Stimulated activated CD8-positive, alpha-beta memory T cell treated with anti-CD3 and anti-CD28 coated beads, Interleukin-15, amount 100 ng/mL, for 24 hours (primary cell): ENCODE results near the gene KCNN3.

Experiments
- DNase-seq: peaks from one replicate; pipeline ENCODE4 v3.0.0-alpha.2; 2020; ENCODE audit warnings: low read depth

Gene KCNN3

DNA sequence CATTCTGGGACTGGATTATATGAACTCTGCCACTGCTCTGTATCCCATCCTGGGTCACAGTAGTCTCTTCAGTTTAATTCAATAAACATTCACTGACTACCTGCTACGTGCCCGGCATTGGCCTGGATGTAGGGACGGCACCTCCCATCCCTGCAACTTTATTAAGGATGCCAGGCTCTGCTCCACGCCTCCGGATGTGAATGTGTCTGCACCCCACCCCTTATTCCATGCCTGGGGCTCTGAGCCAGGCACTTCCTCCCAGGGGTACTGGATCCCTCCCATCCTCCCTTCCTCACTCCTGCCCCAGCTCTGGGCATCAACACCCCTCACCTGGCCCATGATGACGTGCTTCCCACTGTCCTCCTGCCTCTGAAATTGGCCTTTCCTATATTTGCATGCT is 53.7 kb downstream of the KCNN3 start:
- no peak for DNase-seq

DNA sequence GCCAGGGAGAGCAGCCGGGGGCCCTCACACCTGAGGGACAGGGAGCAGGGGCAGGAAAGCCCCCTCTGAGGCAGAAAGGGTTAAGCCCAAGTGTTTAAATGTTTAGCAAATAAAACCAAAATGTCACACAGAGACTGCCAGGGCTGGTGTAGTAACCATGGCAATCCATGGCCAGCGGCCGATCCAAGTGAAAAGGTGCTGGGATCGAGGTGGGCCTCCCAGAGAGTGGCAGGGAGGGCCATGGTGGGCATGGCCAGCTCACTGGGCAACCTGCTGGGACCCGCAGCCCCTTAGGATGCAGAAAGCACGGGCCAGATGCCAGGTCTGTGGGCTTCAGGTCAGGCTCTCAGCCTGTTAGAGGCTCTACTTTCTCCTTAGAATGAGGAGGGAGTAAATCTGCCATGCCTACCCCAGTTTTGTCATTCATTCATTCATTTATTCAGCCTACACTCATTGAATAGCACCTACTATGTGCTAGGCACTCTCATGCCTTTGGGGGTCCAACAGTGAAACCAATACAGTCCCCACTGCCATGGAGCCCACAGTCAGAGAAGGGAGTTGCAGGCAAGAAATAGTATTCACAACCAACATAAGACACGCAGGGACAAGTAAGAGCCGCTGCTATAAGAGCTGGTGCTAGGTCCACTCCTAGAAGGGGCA is 56.1 kb downstream of the KCNN3 start:
- no peak for DNase-seq

DNA sequence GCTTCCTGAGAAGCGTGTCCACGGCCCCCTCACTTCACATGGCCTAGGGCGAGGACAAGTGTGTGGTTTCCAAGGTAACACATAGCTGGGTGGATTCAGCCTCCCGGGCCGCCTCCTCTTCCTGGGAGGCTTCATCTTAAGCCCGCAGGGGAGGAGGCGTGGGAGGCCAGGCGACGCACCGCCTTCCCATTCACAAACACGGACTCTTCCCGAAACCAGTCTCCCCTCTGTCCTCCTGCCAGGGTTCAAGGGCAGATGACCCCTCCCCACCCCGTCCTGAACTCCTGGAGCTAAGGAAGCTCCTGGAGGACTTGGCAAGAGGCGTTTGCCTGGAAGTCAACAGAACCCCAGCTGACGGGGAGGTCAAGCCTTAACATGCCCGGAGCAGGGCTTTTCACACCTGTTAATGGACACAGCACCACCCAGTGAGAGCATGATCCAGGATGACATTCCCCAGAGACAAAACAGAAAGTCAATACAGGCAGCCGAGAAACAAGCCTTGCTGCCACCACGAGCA is 56.7 kb downstream of the KCNN3 start:
- no peak for DNase-seq

DNA sequence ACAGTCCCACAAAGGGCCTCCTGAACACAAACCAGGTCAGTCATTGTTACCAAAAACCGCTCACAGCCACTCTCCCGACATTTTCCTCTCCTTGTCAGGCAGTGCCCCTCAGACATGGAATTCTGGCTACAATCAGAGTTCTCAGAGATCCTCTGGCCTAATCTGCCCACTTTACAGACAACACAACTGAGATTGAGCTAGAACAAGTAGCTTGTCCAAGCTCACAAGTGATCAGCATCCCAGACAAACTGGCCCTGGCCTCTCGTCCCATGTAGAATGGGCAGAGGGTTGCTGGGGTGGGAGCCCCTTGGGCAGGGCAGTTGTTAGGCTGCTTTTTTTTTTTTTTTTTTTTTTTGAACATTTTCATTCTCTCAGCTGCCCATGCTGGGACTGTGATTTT is 57.2 kb downstream of the KCNN3 start:
- DNase-seq = no peak

DNA sequence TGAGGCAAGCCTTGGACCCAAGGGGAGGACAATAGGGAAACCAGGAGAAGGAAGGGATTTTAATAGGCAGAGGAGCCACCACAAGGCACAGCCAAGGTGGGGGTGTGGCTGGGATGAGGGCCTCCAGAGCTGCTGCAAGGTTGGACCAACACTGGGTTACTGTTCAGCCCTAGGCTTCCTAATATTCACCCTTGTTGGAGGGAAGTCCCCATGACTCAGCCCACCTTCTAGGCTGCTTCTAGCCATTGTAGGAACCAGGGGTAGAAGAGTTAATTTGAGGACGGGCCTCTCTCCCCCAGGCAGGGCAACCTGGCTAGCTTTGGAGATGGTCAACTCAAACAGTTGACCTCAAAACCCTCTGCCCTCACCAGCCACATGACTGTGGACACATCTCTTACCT is 59.5 kb downstream of the KCNN3 start:
- no peak for DNase-seq

DNA sequence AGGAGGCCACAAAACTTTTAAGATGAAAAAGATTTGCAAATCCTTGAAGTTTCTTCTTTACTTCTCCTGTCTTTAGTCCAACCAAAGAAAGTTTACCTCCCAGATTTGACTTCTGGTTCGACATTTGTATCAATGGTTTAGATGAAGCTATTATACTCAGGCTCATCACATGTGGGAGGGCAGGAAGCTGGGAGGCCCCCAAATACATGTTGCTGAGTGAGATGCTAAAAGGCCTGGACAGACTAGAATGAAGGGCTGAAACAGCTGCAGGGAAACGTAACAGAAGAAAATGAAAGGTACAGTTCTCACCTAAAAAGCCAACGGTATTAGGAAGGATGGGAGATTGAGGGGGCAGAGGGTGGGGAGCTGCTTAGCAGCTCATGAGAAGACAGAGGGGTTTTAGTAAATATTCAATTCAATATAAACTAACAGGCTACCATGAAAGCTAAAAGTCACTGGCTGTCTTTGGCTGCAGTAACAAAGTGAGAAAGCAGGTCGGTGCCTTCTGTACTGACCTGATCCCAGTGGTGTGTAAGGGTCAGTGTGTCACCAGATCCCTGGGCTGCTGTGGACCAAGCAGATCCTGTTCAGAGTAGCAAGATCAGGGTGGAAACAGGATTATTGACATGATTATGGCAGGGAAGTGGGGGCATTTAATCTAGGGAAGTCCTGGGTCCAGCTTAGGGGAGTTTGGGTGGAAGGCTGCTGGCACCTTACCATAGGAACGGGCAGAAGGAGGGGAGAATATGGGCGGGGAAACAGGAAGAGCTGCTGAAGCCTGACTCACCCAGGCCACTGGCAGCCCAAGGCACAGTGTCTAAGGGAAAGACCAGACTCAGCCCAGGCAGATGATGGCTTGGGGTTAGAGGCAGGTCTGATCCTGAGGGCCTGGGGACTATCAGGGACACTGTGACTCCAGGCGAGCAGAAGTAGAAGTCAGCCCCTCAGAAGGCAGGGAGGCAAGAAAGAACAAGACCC is 60.4 kb downstream of the KCNN3 start:
- no peak for DNase-seq

DNA sequence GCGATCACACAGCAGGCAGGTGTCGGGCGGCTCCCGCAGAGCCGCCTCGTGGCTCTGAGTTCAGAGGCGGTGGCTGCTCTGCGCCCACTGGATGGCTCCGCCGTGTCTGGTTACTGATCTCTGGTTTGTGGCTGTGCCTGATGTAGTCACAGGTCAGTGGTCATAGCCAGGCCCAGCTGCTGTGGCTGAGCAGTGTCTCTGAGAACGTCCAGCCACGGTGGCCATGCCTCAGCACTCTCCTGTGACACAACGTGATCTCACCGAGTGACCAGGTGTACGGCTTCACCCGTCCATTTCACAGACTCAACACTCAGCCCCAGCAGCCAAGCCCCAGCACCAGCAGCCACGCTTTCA is 61.2 kb downstream of the KCNN3 start:
- DNase-seq = no peak

DNA sequence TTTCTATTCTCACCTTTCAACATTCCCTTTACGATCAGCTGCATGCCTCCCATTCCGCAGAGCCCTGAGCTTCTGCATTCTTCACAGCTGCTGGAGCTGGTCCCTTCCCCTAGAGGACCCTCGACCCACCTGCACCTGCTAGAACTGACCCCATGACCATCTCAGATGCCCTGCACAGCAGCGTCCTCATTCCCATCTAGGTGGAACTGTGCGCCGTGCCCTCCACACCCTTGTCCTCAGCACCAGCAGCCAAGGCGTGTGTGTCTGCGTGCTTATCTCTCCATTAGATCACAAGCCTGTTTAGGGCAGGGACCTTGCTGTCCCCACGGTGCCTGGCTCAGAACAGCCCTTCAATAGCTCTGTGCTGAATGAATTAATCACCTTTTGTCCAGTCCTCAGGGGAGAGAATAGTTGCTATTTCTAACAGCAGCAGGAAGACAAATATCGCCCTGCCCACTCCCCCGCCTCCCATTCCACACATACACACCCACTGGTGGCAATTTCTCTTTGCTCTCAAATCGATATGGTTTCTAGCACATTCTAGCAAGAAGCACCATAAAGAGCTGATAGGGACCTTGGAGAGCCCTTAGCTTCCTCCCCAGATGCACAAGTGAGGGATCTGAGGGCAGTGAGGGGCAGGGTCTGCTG is 61.7 kb downstream of the KCNN3 start:
- DNase-seq = no peak

DNA sequence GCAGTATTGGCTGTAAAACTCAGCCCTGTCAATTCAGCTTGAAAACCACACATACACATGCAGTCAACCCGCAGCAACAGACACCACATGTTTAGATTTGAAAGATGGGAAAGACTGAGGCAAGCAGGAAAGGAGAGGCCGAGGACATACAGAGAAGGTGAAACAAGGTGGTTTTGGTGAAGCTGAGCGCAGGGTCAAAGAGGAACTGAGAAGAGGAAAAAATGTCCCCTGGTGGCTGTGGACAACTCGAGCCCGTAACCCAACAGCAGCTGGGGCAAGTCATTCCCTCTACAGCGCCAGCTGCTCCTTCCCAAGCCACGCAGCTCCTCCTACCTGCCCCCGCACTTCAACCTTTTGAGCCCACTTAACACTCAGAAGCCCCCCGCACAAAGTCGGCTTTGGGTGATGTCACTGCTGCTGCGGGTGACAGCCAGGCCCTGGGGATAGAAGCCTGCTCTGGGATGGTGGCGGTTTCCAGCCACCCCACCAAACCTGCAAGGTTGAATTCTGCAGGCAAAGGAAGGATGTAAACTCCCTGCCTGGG is 63.0 kb downstream of the KCNN3 start:
- DNase-seq = no peak

DNA sequence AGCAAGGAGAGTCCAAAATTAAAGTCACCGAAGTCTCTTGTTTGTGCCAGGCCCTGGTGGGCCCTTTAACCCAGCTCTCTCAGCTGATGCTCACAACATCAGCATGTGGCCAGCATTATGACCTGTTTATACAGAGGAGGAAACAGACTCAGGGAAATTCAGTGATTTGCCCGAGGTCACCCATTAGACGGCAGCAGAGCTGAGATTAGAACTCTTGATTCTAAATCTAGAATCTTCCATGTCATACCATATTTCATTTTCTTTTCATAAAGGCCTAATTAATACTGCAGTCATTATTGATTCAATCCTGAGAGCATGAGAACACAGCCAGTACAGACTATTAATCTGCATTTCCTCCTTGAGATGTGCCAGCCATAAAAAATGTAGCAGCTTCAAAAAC is 63.7 kb downstream of the KCNN3 start:
- DNase-seq = no peak

DNA sequence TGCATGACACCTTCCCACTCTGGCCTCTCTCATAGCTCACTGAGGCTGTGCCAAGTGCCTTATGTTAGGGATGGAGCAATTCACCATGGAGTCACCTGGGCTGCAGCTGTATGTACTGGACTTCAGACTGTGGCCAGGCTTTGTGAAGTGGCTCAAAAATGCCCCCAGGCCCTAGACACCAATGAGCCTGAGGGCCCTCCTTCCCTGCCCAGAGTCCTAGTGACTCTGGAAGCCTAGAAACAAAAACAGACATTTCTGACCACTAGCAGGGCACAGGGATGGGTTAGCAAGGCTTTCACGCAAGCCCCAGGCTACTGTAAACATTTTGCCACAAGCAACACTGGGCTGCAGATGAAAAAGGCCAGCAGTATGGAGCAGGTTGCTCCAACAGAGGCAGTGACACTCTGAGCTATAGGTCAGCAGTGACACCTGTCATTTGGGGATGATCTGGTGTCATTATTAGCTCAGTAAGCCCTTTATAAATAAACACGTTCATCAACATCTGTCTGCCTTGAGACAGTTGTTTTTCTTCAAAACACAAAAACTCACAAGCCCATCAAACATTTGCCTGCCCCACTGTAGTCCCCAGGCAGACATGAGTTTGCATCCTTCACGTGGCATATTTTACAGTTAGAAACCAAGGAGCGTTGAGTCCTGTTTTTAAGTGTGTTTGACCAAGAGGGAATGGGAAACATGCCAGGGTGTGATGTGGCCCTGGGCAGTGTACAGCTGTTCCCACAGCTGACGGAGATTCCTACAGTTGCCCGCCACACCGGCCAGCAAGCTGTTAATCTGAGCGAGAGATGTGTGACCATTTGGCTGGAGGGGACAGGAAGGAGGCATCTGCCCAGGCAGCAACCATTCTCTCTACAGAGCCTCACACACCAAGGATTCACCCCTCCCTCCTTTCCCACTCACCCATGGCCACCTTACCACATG is 66.8 kb downstream of the KCNN3 start:
- no peak for DNase-seq

DNA sequence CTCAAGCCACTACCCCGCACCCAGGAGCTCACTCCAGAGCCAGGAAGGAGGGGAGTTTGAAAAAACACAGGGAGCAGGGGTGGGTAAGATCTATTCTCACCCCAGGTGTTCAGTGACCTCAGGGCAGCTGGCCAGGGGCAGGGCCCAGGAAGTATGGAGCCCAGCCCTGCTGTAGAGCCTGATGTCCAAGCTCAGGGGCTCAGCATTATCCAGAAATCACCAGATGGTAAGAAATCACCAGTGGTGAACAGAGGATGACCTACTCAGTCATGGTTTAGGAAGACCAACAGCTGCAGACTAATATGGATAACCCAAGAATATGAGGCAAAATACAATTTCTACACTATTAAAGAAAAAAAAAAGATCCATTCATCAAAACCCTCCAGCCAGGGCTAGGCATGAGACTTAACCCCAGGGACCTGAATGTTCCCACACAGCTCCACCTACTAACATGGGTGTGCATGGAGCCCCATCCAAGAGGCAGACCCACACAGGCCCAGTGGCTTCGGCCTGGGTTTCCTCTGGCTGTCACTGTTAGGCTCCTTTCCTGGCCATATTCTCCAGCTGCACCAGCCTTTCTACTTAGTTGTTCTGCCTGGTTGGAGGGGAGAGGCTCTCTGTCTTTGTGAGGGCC is 67.6 kb downstream of the KCNN3 start:
- no peak for DNase-seq

DNA sequence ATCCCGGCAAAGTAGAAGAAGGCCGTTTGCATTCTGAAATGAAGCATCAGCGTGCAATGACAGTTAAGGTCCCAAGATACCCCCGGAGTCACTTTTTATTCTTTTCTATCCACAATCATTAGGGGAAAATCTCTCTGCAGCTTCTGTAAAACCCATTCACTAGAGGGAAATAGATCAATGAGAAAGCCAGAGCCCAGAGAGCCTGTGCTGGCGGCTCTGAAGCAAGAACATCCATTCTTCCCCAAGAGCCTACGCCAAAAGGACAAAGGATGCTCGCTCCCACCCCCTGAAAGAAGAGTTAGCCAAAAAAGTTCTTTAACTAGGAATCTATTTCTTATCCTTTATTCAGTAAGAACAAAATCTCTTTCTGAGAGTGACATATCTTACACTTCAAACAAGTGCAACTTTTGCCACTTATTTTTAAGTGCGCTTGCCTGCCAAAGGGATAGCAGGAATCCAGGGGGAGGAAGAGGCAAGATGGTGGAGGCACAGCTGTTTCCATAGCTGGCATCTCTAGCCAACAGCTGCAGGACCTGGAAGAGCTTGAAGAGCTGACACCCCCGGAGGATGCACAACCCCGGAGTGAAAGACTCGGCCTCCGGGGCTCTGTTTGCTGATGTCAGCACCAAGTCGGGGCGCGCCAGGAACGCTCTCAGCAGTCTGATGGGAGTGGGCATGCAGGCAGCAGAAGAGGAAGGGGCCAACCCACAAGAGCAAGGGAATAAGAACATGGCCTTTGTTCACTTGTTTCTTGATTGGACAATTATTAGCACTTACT is 68.7 kb downstream of the KCNN3 start:
- DNase-seq = no peak

DNA sequence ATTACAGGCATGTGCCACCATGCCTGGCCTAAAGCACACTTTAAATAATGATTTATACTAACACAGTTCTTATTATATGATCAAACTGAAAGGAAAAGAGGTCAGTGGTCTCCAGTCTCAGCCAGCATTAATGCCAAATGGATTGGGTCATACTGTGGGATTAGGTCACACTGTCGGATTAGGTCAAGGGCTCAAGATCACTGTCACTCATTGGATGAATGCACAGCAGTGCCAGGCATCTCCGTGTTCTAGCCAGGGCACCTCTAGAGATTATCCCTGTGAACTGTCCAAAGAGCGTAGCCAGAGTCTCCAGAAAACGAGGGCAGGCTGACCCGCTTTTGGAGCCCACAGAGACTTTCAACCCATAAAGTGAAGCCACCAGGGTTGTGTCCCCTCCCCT is 70.9 kb downstream of the KCNN3 start:
- DNase-seq = no peak

DNA sequence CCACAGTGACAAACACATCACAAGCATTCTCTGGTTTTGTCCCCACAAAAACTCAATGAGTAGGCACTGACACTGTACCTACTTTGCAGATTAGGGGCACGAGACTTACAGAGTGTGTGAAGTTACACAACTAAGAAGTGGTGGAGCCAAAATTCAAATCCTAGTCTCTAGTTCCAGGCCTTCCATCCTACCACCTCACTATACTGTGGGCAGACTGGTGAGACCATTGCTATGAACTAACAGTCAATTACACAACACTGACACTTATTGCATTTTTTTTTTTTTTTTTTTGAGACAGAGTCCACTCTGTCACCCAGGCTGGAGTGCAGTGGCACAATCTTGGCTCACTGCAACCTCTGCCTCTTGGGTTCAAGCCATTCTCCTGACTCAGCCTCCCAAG is 71.4 kb downstream of the KCNN3 start:
- no peak for DNase-seq

DNA sequence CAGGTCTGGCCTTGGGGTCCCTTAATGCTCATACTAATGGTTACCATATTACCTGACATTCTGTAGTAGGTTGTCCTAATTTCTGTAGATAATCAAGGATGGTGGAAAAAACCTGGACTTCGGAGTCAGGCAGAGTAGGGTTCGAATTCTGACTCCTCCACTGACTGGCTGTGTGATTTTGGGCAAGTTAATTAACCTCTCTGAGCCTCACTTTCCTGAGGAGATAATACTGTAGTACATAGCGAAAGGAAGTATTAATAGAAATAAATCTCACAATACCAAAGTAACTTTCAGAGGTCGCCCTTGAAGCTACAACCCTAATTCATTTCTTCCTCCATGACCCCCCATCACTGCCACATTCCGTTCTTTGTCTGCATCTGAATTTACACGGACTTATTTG is 72.9 kb downstream of the KCNN3 start:
- no peak for DNase-seq

DNA sequence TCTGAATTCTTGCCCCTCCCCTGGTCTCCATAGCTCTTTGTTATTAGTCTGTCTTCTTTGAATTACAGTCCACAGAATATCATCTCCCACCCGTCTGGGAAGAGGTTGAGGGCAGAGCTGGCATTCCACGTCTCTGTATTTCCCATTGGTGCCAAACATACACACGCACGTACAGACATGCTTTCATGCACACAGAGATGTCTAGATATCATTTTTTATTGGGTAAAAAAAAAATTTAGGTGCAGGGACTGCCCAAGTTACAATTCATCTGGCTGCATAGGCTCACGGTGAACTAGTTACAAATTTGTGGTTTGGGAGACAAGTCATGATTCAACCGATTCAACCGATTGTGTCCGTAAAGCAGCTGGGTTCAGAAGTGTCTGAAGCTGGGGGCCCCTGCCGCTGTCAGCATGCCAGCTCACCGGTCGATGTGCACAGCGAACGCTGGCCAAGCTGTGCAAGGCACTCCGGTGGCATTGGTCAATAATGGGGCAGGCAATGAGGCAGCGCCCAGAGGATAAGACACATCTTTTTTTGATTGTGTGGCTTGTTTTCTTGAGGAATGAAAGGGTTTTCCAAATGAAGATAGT is 73.7 kb downstream of the KCNN3 start:
- no peak for DNase-seq

DNA sequence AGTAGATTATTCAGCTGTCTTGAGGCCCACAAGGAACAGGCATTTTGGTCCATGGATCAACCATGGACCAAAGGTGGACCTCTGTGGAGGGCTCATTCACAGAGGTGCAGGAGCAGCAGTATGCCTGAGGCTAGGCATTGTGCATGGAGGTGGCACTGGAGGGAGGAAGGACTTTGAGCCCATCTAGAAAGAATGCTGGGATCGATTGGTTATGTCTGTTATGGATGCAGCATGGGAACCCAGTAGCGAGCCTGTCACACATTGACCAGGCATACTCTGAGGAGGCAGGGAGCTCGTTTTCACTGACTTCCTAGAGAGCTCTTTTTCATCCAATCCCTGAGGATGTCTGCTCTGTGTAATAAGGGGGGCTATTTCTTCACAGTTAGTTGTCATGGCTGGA is 75.5 kb downstream of the KCNN3 start:
- no peak for DNase-seq

DNA sequence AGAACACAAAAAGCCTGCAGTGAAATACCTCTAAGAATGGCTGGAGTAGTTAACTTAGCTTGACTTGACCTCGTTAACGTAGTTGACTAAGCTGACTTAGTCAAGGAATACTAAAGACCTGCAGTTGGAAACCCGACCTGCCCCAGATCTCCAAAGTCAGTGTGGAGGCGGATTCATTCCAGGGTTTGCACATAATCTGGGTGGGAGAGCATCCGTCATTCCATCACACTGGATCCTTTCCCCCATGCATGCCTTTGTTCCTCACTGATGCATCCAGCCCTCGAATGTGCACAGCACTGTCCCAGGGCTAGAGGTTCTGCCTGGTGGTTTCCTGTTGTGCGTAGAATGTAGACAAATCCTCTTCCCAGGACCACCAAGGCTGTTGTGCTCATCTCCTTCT is 76.4 kb downstream of the KCNN3 start:
- no peak for DNase-seq

DNA sequence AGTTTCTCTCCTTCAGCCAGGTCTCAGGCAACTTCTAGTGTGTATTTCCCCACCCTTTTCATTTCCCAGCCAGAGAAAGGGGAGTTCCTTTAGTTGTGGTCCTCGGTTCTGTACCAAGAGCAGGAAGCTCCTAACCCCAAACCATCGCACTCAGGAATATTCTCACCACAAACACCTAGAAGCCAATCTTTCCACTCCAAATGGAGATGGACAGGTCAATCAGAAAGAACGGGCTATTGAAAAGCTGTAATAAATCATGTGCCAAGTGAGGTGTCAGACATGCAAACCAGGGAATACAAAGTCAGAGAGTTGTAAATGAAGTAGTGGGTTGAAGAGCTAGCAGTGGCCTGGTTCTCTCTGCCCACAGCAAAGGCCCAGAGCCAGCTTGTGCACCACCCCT is 77.2 kb downstream of the KCNN3 start:
- no peak for DNase-seq
